ENCODE results near the gene DNAH11. TPM values are rescaled to one million over a fixed set of nuclear protein-coding genes. Genes with fewer than 3 reads are reported as not detected.

The DNAH11 gene
- total and polyA plus RNA-seq, 2 of the 4 experiments (the other 2 are of a cell fraction): not detected

GRCh38 chr7:21639206-21639868, 96.5 kb downstream of the DNAH11 start:
- in situ Hi-C loops (cut with MboI; ENCODE audit: low sequenced_read_pairs): no loop called here
- no peak overlapping the region for H3K18ac ChIP-seq (ENCODE audit: low read depth, low read length)

More at GRCh38 chr7:21639206-21639868, 96.5 kb downstream of the DNAH11 start:
- Histone ChIP-seq H2BK5ac (ENCODE audit: low read depth, low read length, poor library complexity, severe bottlenecking) (no peak overlapping the region), H3K9ac (ENCODE audit: low read depth, low read length) (no peak overlapping the region), H3K4me1 (ENCODE audit: control insufficient read depth, insufficient read depth, low read length) (no peaks in the 10 kb centered on the region), H3K27ac (ENCODE audit: insufficient read depth, low read length) (no peak overlapping the region), H2AK5ac (ENCODE audit: low read depth, low read length) (no peak overlapping the region), H4K8ac (ENCODE audit: low read depth in 2 of 2, low read length in 2 of 2) (no peak overlapping the region), H3K4me2 (ENCODE audit: low read depth, low read length) (no peak overlapping the region), H2BK20ac (ENCODE audit: low read depth, low read length) (no peak overlapping the region), H3K79me1 (ENCODE audit: low read depth in 1 of 2, low read length in 2 of 2) (no peaks in the 10 kb centered on the region), H3K9me1 (ENCODE audit: insufficient read depth, low read length) (no peaks in the 10 kb centered on the region), H2BK15ac (ENCODE audit: low read depth, low read length) (no peak overlapping the region), H4K20me1 (ENCODE audit: insufficient read depth, low read length) (no peaks in the 10 kb centered on the region), H3K27me3 (ENCODE audit: control insufficient read depth, insufficient read depth, low read length) (no peaks in the 10 kb centered on the region), H3K23ac (ENCODE audit: low read depth, low read length) (no peak overlapping the region), H3K56ac (ENCODE audit: extremely low read depth, insufficient read depth, low read length) (no peak overlapping the region), H2BK120ac (ENCODE audit: low read depth, low read length) (no peak overlapping the region), H4K91ac (ENCODE audit: insufficient read depth, low read depth, low read length) (no peak overlapping the region), H2AFZ (replicated peaks; ENCODE audit: low read length, poor library complexity) (no peak overlapping the region), H4K5ac (ENCODE audit: low read depth, low read length) (no peak overlapping the region), H3K36me3 (ENCODE audit: control insufficient read depth, insufficient read depth, low read length) (no peaks in the 10 kb centered on the region), H2AK9ac (replicated peaks; ENCODE audit: low read depth, low read length, poor library complexity) (no peak overlapping the region), H3K14ac (replicated peaks; ENCODE audit: low read depth, low read length) (no peak overlapping the region), H3K4me3 (ENCODE audit: insufficient read depth, low read depth, low read length) (no peak overlapping the region), H3K4ac (ENCODE audit: low read depth, low read length) (no peak overlapping the region), H3K9me3 (ENCODE audit: control insufficient read depth, insufficient read depth, low read length) (no peaks in the 10 kb centered on the region)
- WGBS, 2 experiments (ENCODE audit: extremely low coverage in 2 of 2, insufficient read length in 1 of 2): 45% methylated on average over 3 of the region's 3 CpGs; no CpG with 5 or more reads in 1 of the 2 experiments
- ChIA-PET CTCF (interaction anchor here (1.0 to 1.1 kb wide), 2 partner anchors 12 to 40 kb away, joined by 3 read pairs; no protein-coding TSS in a partner anchor), POLR2A (ENCODE audit: unreplicated experiment) (no interaction called here)
- dilution Hi-C loops (cut with HindIII; ENCODE audit: low sequenced_read_pairs, unreplicated experiment) (no loop called here), intact Hi-C loops (cut with micrococcal nuclease) (no loop called here)
- DNase-seq (no peak), ATAC-seq (ENCODE audit: low read depth) (no peak)
- TF ChIP-seq POLR2A (IDR thresholded peaks at IDR 0.05; ENCODE audit: low read depth, low read length) (no peak), FOS (IDR thresholded peaks at IDR 0.05; ENCODE audit: low read depth, low read length) (no peak)
- no TSS peak for BruUV-seq (replicated peaks)

Data from IMR-90 (cell line).